Activated gamma-delta T cell (primary cell): Measurements from ENCODE around the gene RUFY4.
"Not testable (repeated sequence)": the region's sequence is repeated elsewhere in the genome, so short reads cannot be mapped to it uniquely, and the experiment has no call there.

Experiments used
- DNase-seq: peaks from one replicate; lab custom pipeline; 2025; lab: John Stamatoyannopoulos, UW

The RUFY4 gene

GRCh38 chr2:218031771-218032257, 37.2 kb upstream of the RUFY4 start:
- no peak for DNase-seq

GRCh38 chr2:218032336-218033171, 36.5 kb upstream of the RUFY4 start:
- DNase-seq: no peak

DNA sequence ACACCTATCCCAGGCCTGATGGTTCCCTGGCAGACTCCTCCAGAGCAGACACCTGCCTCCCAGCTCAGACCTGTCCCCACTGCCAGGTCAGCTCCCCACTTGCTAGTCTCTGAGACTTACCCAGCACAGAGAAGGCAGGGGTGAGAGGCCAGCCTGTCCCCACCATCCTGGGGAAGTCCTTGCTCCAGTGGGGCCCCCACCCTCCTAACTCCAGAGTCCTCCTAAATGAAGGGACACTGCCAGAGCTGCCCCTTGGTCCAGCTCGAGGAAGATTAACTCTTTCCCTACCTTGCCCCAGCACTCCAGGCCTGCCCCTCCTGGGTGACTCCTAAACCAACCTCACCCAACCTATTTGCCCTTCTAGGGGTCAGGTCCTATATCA, 35.9 kb upstream of the RUFY4 start:
- no peak for DNase-seq

DNA sequence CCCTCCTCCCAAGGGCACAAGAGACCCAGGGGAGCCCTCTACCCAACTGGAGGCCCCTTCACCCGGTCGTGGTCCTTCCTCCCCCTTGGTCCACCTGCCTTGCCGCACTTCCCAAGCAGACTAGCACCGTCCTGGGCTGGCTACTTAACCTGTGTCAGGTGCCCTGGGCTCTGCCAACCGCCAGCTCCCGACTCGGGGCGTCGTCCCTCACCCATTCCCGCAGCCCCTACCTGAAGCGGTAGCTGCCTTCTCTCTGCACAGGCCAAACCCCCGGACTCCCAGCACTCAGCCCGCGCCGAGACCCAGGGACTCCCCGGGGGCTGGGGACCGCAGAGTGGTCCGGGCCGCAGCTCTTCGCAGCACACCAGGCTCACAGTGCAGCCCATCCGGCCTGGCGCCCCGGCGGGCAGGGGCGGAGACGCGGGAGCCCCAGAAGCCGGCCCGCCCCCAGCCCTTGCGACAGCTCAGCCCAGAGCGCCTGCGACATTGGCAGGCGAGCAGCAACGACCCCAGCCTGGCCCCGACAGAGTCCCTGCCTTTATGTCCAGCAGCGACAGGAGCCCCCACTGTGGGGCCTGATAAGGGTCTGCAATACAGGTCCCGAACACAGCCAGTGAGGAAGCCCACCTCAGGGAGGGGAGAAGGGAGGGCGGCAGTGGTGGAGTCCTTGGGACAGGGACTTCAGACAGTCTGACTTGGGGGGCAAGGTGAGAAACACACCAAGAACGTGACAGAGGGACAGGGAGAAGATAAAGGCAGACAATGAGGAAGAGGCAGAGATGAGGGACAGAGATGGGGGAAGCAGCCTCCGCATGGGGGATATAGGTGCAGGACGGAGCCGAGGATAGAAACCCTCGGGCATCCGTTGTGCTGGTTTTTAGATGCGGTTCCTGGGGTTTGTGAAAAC, 35.2 kb upstream of the RUFY4 start:
- no peak for DNase-seq

DNA sequence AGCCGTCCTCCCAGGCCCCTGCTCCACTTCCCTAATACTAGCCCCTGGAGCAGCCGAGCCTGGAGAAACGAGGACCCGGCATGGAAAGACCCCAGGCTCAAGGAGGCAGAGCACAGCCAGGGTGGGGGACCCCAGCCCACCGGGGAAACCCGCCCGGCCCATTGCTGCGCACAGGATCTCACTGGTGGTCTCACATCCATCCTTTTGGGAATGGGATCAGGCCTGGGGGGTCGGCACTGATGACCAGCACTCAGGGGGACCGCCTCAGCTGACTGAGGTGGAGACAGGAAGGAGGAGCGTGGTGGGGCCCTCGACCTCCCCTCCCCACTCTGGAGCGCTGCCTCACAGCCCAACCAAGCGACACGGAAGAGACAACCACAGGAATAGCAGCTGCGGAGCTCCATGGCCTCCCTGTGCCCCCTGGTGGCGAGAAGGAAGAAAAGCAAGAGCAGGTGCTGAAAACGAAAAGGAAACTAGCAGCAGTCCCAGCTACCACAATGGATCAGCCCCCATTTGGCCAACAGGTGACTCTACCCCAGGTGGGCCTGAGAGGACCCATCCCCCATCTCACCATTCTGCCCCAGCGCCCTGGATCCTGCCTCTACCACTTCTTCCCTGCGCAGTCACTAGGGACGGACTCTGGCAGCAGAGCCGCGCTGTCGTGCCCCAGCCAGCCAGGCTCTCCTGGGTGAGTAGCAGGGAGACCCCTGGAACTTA, 34.4 kb upstream of the RUFY4 start:
- DNase-seq: not testable (repeated sequence)

DNA sequence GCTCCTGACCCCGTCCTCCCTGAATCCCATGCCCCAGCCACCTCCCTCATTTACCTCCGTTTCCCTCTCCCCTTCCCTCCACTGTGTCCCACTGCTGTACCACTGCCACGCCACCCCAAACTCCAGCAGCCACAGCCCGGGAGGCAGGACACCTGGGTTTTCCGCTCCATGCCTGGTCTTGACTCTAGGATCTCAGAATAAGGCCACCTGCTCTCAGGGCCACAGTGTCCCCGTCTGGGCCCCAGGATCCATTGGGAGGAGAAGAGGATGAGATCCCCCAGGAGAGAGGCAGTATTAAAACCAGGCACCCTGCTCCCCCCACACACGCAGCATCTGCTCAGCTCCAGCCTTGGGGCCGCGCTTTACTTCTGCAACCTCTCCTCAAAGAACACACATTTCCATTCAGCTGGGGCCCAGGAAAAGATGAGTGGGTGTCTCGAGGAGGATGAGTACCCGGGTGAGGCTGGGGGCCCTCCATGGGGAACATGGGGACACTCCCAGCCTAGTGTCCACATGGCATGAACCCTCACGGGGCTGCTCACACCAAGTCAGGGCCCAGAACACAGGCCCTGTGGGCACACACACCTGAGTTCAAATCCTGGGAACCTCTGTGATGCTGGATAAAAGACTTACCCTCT, 33.5 kb upstream of the RUFY4 start:
- DNase-seq: no peak

- no peak for DNase-seq
These were observed 32.7 kb upstream of the RUFY4 start for GRCh38 chr2:218036371-218036770.

GRCh38 chr2:218039171-218039570, 29.9 kb upstream of the RUFY4 start:
- no peak for DNase-seq

- no peak for DNase-seq
These were observed 28.2 kb upstream of the RUFY4 start for GRCh38 chr2:218040883-218041282.

DNA sequence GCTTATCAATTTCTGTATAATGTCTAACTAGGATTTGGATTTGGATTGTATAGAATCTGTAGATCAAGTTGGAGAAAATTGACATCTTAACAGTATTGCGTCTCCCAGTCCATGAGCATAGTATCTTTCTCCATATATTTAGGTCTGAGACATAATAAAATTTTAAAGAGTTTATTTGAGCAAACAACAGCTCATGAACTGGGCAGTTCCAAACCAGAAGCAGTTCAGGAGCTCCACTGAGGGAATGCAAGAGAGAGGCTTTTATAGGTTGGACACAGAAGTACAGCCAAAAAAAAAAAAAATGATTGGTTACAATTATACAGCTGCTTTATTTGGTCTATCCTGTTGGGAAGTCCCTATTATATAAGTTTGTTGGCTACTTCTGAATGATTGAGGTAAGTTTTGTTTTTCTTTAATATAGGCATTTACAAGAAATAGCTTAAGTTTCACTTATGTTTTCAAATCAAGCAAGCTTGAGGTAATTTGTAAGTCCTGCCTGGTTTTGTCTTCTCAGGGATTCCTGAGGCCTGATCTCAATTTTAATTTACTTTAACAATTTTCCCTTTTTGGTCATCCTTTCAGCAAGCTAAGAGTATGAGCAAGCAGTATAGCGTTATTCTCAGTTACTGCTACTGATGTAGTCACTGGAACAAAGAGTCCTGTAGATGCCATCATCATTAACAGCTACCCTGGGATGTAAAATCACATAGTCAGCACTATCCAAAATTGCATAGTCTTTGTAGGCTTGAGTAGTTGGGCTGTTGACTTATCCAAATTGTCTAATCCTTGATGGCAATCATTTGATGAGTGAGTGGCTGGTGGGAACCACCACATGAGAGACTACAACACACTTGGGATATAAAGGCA, 27.5 kb upstream of the RUFY4 start:
- no peak for DNase-seq

DNA sequence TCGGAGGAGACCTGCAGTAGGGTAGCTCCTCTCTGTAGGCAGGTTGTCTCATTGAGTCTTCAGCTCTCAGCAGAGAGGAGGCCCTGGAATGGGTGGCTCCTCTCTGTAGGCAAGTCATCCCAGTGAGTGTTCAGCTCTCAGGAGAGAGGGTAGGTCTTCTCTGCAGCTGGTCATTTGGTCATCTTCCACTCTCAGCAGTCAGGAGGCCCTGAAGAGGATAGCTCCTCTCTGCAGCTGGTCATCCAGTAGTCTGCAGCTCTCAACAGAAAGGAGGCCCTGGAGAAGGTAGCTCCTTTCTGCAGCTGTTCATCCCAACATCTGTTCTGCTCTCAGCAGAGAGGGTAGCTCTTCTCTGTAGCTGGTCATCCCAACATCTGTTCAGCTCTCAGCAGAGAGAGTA, 26.0 kb upstream of the RUFY4 start:
- DNase-seq: no peak

DNA sequence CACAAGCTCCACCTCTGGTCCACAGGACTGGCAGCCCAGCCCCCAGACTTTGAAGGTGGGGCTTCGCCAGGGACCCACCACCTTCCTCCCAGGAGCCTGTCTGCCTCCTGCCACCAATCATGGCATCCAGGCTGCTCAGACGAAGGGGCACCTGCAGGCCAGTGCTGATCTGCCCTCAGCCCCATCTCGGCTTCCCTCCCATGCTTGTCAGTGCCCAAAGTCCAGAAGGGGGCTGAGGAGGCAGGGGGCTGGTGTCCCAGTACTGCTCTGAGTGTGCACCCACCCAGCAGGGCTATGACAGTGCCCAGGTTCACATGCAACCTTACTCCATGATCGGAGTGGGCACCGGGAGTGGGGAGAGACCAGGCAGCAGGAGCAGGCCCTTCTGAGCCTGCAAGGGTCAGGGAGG, 25.3 kb upstream of the RUFY4 start:
- no peak for DNase-seq

- not testable (repeated sequence) for DNase-seq
These were observed 24.5 kb upstream of the RUFY4 start for GRCh38 chr2:218044599-218044998.

GRCh38 chr2:218046238-218046637, 22.8 kb upstream of the RUFY4 start:
- no peak for DNase-seq

GRCh38 chr2:218047536-218048225, 21.4 kb upstream of the RUFY4 start:
- DNase-seq: no peak

DNA sequence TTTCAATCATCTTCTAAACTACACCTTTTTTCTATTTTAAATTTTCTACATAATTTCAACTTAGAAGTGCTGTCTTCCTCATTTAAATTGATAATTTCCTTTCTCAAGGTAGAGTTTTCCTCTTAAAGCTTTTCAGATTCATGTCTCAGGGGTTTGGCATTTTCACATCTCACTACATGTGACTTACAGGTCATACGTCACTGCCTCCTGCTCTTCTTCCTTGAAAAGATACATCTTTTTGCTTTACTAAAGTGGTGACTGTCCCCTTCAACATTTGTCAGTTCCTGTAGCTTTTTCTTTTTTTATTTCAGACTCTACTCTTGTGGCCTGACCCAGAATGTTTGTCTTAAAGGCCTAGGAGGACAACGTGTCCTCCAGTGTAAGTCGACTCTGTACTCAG, 17.1 kb upstream of the RUFY4 start:
- no peak for DNase-seq

DNA sequence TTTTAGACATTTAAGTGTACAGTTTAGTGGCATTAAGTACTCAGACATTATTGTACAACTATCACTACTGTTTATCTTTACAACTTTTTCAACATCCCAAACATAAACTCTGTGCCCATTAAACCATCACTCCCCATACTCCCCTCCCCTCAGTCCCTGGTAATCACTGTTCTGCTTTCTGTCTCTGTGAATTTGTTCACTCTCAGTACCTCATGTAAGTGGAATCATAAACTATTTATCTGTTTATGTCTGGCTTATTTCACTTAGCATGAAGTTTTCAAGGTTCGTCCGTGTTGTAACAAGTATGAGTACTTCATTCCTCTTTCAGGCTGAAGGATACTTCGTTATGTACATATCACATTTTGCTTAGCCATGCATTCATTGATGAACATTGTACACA, 9.8 kb upstream of the RUFY4 start:
- DNase-seq: no peak

DNA sequence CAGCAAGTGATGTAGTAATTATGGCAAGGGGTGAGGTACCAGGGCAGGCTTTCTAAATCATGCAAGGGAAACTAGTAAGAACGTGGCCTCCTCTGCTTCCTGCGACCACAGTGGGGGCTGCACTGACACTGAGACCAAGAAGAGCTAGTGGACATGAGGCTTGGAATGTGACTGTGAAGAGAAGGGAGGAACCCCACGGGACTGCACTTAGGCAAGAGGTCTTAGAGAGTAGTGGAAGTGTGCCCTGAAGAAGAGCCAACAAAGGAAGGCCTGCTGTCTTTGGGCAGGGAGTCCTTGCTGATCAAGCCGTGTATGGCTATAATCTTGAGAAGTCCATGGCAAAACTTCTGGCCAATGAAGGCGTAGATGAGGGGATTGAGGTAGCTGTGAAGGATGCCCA, 8.9 kb upstream of the RUFY4 start:
- no peak for DNase-seq

GRCh38 chr2:218060950-218061660, 7.9 kb upstream of the RUFY4 start:
- DNase-seq: no peak
